HepG2 (cell line): ENCODE data around the gene PRR36. TPM values are rescaled to one million over a fixed set of nuclear protein-coding genes. Genes with fewer than 3 reads are reported as not detected.

Experiments used
- ASH2L ChIP-seq: fragments of 300-600, 200-600 bp; sonication (generic); IDR thresholded peaks from 2 replicates; pipeline ENCODE4 v1.7.0; 2017; ENCODE audit warnings: low read depth, mild to moderate bottlenecking, moderate library complexity, mixed read lengths, low read length; ENCODE audit not compliant: insufficient read length
- CREB1 ChIP-seq, 2 experiments: fragments of 450-650 bp in 1 of 2; IDR thresholded peaks; 2 replicates each; pipeline ENCODE4 v1.6.1; 2016 to 2017; ENCODE audit warnings: control low read depth in 1 of 2, mild to moderate bottlenecking in 1 of 2, missing compliant biosample characterization in 1 of 2, missing genetic modification characterization in 1 of 2
- DRAP1 ChIP-seq: IDR thresholded peaks from 2 replicates; pipeline ENCODE4 v1.6.1; 2016; ENCODE audit warnings: missing genetic modification reagents, missing compliant biosample characterization
- FOSL1 ChIP-seq: sonication (generic); formaldehyde crosslinking; IDR thresholded peaks from 2 replicates; pipeline ENCODE4 v1.9.0; 2021; ENCODE audit warnings: missing genetic modification reagents, borderline replicate concordance
- GLI4 ChIP-seq: sonication (generic); formaldehyde crosslinking; IDR thresholded peaks from 2 replicates; pipeline ENCODE4 v1.5.1; 2020; ENCODE audit warnings: missing genetic modification reagents, mild to moderate bottlenecking, moderate library complexity, borderline replicate concordance
- HOXA5 ChIP-seq: sonication (generic); formaldehyde crosslinking; IDR thresholded peaks from 2 replicates; pipeline ENCODE4 v1.4.0; 2020; ENCODE audit warnings: missing genetic modification reagents
- NFKB2 ChIP-seq: sonication (generic); formaldehyde crosslinking; IDR thresholded peaks from 2 replicates; pipeline ENCODE4 v1.4.0; 2020; ENCODE audit warnings: missing genetic modification reagents, borderline replicate concordance
- NR1H2 ChIP-seq: sonication (generic); formaldehyde crosslinking; IDR thresholded peaks from 2 replicates; pipeline ENCODE4 v1.8.1; 2022; ENCODE audit warnings: low read depth, missing genetic modification reagents, borderline replicate concordance
- PRMT3 ChIP-seq: sonication (generic); formaldehyde crosslinking; IDR thresholded peaks from 2 replicates; pipeline ENCODE4 v1.8.1; 2022; ENCODE audit warnings: low read depth, mild to moderate bottlenecking, moderate library complexity, missing genetic modification reagents, borderline replicate concordance
- SALL1 ChIP-seq: sonication (generic); formaldehyde crosslinking; IDR thresholded peaks from 2 replicates; pipeline ENCODE4 v1.8.0; 2022; ENCODE audit warnings: mild to moderate bottlenecking, missing genetic modification reagents
- SP5 ChIP-seq: IDR thresholded peaks from 2 replicates; pipeline ENCODE4 v1.6.1; 2016; ENCODE audit warnings: low read depth, borderline replicate concordance
- TBP ChIP-seq: sonication (generic); formaldehyde crosslinking; IDR thresholded peaks from 2 replicates; pipeline ENCODE4 v1.5.0; 2020; ENCODE audit warnings: missing genetic modification reagents
- ZBTB21 ChIP-seq: sonication (generic); formaldehyde crosslinking; IDR thresholded peaks from 2 replicates; pipeline ENCODE4 v1.4.0; 2020; ENCODE audit warnings: missing genetic modification reagents
- ZNF234 ChIP-seq: sonication (generic); formaldehyde crosslinking; conservative IDR thresholded peaks from 2 replicates; pipeline ENCODE4 v1.5.1; 2020; ENCODE audit warnings: mild to moderate bottlenecking, missing genetic modification reagents
- ZNF788 ChIP-seq: sonication (generic); formaldehyde crosslinking; IDR thresholded peaks from 2 replicates; pipeline ENCODE4 v1.5.0; 2020; ENCODE audit warnings: mild to moderate bottlenecking, missing genetic modification reagents, borderline replicate concordance
- polyA plus RNA-seq, 8 experiments: library from polyadenylated mRNA; depleted of rRNA in 3 of 8; stranded (reverse) in 7 of 8; unstranded in 1 of 8; fragments of >200 nt; fragmentation: Illumina TruSeq in 4 of 8; extraction: Trizol in 4 of 8; gene quantifications; 2 replicates each; pipeline versions ENCODE4 v1.2.1 to v1.2.3, GENCODE V29; 2011 to 2016; ENCODE audit warnings: low read depth in 4 of 8, missing spikeins in 1 of 8, mixed read lengths in 1 of 8; ENCODE audit not compliant: insufficient read depth in 1 of 8
- total RNA-seq, 5 experiments: library from RNA; depleted of rRNA; stranded (reverse); fragments of >200 nt; fragmentation: Illumina TruSeq; extraction: Trizol; gene quantifications; 2 replicates each; pipeline ENCODE4 v1.2.3, GENCODE V29; 2016; ENCODE audit warnings: low read depth in 1 of 5
- TF ChIP-seq, protein P1 (sequence below): sonication (generic); formaldehyde crosslinking; IDR thresholded peaks from 2 replicates; pipeline ENCODE4 v1.5.0; 2020; ENCODE audit warnings: missing genetic modification reagents
- TF ChIP-seq, protein P2 (sequence below): sonication (generic); formaldehyde crosslinking; IDR thresholded peaks from 2 replicates; pipeline ENCODE4 v1.4.0; 2020; ENCODE audit warnings: missing genetic modification reagents
- TF ChIP-seq, protein P3 (sequence below): IDR thresholded peaks from 2 replicates; pipeline ENCODE4 v1.6.1; 2016; ENCODE audit warnings: missing compliant biosample characterization, missing genetic modification reagents, borderline replicate concordance

Gene PRR36
- total and polyA plus RNA-seq, 2 of the 13 experiments (the other 11 are each of a cell fraction or from before 2014, with no cell fraction given), result 0.07 to 0.17 TPM

DNA sequence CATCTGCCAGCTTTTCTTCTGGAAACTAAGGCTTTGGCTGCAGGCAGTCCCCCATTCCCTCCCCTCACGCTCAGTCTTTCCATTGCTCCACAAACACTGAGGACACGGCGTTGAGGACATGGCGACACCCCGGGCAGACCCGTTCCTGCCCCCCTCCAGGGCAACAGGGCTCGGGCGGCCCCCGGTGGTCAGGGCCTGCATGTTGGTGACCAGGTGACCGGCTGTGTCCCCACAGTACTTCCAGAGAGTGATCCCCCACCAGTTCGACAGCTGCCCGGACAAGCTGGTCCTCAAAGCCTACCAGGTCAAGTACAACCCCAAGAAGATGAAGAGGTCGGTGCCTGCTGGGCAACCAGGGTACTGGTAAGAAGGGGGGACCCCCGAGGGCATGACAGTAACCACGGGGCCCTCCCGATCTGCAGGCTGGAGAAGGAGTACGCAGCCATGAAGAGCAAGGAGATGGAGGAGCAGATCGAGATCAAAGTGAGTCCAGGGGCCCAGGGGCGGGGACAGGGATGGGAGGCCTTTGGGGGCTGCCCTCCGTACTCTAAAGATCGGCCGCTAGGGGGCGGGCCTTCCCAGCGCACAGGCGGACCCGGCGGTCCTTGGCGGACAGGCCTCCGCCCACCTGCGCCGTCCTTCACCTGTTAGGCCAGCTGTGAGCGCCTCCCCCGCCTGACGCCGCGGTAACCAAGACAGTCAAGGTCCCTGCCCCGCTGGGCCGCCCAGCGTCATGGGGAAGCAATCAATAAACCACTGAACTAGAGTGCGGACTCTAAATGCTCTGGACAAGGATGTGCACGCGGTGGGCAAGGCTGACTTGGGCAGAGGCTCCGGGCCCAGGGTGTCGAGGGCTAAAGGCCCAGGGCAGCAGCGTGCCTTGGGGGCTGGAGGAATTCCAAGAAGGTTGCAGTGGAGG is 21.1 kb downstream of the PRR36 start (continued):
- peak; percentile 69 for TF ChIP-seq CREB1 (IDR thresholded peaks at IDR 0.05)
- TF ChIP-seq CREB1 (CRISPR knock-in tag; IDR thresholded peaks at IDR 0.05), result peak; percentile 75
- TF ChIP-seq, protein P1, sequence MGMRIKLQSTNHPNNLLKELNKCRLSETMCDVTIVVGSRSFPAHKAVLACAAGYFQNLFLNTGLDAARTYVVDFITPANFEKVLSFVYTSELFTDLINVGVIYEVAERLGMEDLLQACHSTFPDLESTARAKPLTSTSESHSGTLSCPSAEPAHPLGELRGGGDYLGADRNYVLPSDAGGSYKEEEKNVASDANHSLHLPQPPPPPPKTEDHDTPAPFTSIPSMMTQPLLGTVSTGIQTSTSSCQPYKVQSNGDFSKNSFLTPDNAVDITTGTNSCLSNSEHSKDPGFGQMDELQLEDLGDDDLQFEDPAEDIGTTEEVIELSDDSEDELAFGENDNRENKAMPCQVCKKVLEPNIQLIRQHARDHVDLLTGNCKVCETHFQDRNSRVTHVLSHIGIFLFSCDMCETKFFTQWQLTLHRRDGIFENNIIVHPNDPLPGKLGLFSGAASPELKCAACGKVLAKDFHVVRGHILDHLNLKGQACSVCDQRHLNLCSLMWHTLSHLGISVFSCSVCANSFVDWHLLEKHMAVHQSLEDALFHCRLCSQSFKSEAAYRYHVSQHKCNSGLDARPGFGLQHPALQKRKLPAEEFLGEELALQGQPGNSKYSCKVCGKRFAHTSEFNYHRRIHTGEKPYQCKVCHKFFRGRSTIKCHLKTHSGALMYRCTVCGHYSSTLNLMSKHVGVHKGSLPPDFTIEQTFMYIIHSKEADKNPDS, result peak; percentile 83; the same call in 1 of the 2 replicates
- TF ChIP-seq, protein P2, sequence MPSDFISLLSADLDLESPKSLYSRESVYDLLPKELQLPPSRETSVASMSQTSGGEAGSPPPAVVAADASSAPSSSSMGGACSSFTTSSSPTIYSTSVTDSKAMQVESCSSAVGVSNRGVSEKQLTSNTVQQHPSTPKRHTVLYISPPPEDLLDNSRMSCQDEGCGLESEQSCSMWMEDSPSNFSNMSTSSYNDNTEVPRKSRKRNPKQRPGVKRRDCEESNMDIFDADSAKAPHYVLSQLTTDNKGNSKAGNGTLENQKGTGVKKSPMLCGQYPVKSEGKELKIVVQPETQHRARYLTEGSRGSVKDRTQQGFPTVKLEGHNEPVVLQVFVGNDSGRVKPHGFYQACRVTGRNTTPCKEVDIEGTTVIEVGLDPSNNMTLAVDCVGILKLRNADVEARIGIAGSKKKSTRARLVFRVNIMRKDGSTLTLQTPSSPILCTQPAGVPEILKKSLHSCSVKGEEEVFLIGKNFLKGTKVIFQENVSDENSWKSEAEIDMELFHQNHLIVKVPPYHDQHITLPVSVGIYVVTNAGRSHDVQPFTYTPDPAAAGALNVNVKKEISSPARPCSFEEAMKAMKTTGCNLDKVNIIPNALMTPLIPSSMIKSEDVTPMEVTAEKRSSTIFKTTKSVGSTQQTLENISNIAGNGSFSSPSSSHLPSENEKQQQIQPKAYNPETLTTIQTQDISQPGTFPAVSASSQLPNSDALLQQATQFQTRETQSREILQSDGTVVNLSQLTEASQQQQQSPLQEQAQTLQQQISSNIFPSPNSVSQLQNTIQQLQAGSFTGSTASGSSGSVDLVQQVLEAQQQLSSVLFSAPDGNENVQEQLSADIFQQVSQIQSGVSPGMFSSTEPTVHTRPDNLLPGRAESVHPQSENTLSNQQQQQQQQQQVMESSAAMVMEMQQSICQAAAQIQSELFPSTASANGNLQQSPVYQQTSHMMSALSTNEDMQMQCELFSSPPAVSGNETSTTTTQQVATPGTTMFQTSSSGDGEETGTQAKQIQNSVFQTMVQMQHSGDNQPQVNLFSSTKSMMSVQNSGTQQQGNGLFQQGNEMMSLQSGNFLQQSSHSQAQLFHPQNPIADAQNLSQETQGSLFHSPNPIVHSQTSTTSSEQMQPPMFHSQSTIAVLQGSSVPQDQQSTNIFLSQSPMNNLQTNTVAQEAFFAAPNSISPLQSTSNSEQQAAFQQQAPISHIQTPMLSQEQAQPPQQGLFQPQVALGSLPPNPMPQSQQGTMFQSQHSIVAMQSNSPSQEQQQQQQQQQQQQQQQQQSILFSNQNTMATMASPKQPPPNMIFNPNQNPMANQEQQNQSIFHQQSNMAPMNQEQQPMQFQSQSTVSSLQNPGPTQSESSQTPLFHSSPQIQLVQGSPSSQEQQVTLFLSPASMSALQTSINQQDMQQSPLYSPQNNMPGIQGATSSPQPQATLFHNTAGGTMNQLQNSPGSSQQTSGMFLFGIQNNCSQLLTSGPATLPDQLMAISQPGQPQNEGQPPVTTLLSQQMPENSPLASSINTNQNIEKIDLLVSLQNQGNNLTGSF (CRISPR knock-in tag), result peak; percentile 79; the same call in 1 of the 2 replicates
- peak; percentile 92; the same call in 1 of the 2 replicates for TF ChIP-seq ZNF788 (CRISPR knock-in tag)
- peak; percentile 47 for TF ChIP-seq ASH2L
- TF ChIP-seq FOSL1 (CRISPR knock-in tag), result peak; percentile 13; the same call in 1 of the 2 replicates
- TF ChIP-seq GLI4 (CRISPR knock-in tag), result 0 out of 2 replicates have a peak, but pooled peaks have one; percentile 28
- TF ChIP-seq HOXA5, result peak; percentile 89
- TF ChIP-seq ZBTB21 (CRISPR knock-in tag), result peak; percentile 68; the same call in 1 of the 2 replicates
- TF ChIP-seq DRAP1 (CRISPR knock-in tag), result peak; percentile 73
- TF ChIP-seq PRMT3 (CRISPR knock-in tag), result peak; percentile 81; the same call in 1 of the 2 replicates
- peak; percentile 92 for TF ChIP-seq SP5 (CRISPR knock-in tag)
- TF ChIP-seq ZNF234, result no peak
- TF ChIP-seq, protein P3, sequence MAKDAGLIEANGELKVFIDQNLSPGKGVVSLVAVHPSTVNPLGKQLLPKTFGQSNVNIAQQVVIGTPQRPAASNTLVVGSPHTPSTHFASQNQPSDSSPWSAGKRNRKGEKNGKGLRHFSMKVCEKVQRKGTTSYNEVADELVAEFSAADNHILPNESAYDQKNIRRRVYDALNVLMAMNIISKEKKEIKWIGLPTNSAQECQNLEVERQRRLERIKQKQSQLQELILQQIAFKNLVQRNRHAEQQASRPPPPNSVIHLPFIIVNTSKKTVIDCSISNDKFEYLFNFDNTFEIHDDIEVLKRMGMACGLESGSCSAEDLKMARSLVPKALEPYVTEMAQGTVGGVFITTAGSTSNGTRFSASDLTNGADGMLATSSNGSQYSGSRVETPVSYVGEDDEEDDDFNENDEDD (CRISPR knock-in tag), result peak; percentile 82; the same call in 1 of the 2 replicates
- peak; percentile 97 for TF ChIP-seq SALL1 (CRISPR knock-in tag)
- peak; percentile 97; the same call in 1 of the 2 replicates for TF ChIP-seq NFKB2
- no peak for TF ChIP-seq TBP (CRISPR knock-in tag)
- TF ChIP-seq NR1H2 (CRISPR knock-in tag), result no peak
